Fibroblast of lung (primary cell): ENCODE measurements around the gene FAM170B.

ENCODE experiments used
- EZH2 ChIP-seq: IDR thresholded peaks from 2 replicates; pipeline ENCODE4 v1.5.1; 2012; ENCODE audit warnings: low read length, control low read depth, mild to moderate bottlenecking; ENCODE audit errors: missing control alignments
- TF ChIP-seq, protein P1 (sequence below), 2 donors: IDR thresholded peaks in 1 of 2; conservative IDR thresholded peaks in 1 of 2; 1 replicate in 1 of 2; 2 replicates in 1 of 2; pipeline ENCODE4 v1.5.1; 2011 to 2012; ENCODE audit warnings: low read length in 2 of 2, control low read depth in 1 of 2, inconsistent platforms in 1 of 2, low read depth in 1 of 2, mild to moderate bottlenecking in 1 of 2

DNA sequence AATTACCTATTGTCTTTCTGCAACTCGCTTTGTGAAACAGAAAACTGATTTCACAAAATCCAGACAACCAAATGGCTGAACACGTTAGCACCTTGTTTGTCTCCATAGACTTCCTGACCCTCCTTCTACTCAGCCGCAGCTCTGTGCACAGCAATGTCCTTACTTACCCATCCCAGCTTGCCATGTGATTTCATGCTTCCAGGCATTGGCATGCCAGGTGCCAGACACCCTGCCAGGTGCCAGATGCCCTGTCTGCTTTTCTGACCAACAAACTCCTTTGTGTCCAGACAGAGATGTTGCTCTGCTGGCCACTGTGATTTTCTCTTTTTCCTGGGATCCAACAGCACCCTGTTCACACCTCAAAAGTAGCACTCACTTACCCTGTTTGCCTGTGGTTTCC, 16.1 kb upstream of the FAM170B start:
- TF ChIP-seq, protein P1, sequence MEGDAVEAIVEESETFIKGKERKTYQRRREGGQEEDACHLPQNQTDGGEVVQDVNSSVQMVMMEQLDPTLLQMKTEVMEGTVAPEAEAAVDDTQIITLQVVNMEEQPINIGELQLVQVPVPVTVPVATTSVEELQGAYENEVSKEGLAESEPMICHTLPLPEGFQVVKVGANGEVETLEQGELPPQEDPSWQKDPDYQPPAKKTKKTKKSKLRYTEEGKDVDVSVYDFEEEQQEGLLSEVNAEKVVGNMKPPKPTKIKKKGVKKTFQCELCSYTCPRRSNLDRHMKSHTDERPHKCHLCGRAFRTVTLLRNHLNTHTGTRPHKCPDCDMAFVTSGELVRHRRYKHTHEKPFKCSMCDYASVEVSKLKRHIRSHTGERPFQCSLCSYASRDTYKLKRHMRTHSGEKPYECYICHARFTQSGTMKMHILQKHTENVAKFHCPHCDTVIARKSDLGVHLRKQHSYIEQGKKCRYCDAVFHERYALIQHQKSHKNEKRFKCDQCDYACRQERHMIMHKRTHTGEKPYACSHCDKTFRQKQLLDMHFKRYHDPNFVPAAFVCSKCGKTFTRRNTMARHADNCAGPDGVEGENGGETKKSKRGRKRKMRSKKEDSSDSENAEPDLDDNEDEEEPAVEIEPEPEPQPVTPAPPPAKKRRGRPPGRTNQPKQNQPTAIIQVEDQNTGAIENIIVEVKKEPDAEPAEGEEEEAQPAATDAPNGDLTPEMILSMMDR (conservative IDR thresholded peaks at IDR 0.05 in 1 of 2, IDR thresholded peaks at IDR 0.05 in 1 of 2; ENCODE audit: low read depth in 1 of 2, low read length in 2 of 2), result no peak
- no peak for TF ChIP-seq EZH2
